HG03442 (cell line): ENCODE results near the gene RELL1.

Source experiments
- ATAC-seq: cut with Tn5 transposase; IDR thresholded peaks from one replicate; pipeline ENCODE4 v1.9.1; 2021; ENCODE audit warnings: mild to moderate bottlenecking, moderate library complexity; ENCODE audit not compliant: unreplicated experiment

The RELL1 gene, protein sequence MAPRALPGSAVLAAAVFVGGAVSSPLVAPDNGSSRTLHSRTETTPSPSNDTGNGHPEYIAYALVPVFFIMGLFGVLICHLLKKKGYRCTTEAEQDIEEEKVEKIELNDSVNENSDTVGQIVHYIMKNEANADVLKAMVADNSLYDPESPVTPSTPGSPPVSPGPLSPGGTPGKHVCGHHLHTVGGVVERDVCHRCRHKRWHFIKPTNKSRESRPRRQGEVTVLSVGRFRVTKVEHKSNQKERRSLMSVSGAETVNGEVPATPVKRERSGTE

DNA sequence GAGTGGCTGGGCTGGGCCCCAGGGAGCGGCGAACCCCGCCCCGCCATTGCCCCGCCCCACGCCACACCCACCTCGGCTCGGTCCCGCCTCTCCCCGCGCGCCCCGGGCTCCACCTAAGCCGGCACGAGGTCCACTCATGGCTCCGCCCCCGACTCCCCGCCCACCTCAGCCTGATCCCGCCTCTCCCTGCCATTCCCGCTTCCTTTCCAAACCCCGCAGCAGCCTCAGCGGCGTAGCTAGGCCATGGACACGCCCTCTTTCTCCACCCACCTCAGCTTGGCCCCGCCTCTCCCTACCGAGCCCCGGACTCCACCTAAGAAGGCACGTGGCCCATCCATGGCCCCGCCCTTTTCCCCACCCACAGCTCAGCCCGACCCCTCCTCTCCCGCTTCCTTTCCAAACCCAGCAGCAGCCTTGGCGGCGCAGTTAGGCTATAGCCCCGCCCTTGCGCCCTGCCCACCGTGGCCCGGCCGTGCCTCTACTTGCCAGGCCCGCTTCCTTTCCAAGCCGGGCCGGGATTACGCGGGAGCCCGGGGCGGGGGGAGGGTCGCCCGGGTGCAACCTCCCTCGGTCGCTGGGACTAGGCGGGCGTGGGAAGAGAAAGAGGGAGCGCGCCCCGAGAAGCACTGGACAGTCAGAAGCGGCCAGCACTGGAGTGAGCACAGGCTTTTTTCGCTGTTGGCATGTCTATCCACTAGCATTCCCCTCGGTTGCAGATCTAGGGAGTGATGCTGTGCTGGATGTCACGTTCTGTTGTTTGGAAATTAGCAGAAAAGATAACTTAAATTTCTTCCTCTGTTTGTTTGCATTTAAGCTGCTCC lies at the start of gene RELL1:
Gene RELL1, minus strand, starts transcription at position 4 of the 821 bp plus-strand sequence. CDS start 89 bp downstream, outside the sequence.
- ATAC-seq: peak; percentile 73

DNA sequence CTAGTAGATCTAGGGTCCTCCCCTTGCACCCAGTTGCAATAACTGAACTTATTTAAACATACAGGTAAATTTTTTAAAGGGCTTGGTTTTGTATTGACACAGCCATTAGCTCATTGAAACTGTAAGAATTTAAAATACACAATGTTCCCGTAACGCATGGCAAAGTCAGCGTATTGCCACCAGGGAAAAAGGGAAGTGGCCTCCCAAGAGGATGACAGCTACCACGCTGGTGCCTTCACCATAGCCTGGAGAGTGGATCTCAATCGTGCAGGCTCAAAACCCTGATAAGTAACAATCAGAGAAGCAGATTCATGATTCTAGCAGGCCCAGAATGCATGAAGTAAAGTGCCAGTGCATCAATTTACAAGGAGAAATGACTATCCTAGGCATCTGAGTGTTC lies 49.4 kb upstream of the RELL1 start:
- no peak for ATAC-seq

DNA sequence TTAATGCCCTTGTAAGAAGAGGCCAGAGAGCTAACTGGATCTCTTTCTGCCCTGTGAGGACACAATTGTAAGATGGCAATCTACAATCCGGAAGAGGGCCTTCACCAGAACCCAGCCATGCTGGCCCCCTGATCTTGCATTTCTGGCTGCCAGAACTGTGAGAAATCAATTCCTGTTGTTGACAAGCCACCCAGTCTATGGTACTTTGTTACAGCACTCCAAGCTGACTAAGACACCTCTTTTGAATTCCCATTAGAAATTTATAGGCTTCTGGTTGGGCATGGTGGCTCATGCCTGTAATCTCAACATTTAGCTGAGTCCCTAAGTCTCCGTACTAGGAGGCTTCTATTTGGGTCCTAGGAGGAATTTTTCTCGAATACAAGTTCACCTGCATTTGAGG lies 48.8 kb upstream of the RELL1 start:
- ATAC-seq: no peak

DNA sequence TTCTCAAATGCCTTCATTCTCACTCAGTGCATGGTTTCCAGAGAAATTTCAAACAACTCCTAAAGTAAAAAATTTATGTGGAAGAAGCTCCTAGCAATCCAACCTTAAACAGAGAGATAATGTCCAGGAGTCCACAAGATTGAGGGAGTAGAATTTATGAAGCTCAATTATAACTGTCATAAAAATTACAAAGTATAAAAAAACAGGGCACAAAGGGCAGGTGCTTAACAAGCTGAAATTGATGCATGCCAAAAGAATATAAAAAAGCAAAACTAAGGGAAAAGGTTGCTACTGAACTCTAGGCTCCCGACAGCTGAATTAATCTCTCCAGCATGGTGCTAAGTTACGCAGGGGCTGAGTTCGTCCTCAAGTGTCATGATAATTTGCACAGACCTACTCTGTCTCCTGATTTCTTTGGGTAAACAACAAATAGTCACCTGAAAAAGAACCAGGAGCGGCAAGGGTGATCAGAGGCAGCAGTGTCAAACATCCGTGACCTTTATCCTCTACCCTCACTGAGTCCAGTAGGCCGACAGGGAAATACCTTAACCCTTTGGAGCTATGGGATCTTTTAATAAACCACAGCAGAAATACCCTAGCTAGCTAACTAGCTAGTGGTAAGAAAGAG lies 47.2 kb upstream of the RELL1 start:
- peak; percentile 9 for ATAC-seq

DNA sequence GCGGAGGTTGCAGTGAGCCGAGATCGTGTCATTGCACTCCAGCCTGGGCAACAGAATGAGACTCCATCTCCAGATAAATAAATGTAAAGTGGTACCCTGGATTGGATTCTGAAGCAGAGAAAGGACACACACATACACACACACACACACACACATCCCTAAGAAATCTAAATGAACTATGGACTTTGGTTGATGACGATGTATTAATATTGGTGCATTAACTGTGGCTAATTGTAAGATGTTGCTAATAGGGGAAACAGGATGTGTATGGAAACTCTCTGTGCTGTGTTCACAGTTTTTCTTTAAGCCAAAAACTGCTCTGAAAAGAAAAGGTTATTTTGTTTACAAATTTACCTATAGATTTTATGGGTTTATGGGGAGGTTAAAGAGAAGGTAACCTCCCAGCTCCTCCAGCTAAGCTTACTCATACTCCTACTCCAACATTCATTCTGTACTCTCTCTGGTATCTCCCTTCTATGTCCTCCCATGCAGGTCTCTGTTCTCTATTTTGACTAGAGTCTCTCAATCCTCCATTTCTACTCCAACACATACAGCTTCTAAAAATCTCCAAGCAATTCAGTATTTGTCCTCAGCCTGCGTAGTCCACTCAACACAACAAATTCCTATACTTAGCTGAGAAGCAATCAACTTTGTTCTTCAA lies 46.5 kb upstream of the RELL1 start:
- ATAC-seq: peak; percentile 95

DNA sequence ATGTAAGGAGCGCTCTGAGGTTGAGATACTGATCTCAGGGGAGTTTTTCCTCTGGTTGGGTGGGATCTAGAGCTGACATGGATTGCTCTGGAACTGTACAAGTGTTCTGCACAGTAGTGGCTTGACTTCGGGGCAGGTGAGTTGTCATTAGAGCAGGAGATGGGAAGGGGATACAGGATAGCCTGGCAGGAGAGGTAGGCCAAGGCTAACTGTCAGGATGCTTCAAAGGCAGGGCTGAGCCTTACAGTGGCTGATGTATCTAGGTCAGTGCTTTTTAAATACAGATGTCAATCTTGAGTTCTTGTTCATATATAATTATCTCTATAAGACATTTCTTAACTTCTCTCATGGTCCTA lies 43.5 kb upstream of the RELL1 start:
- no peak for ATAC-seq

DNA sequence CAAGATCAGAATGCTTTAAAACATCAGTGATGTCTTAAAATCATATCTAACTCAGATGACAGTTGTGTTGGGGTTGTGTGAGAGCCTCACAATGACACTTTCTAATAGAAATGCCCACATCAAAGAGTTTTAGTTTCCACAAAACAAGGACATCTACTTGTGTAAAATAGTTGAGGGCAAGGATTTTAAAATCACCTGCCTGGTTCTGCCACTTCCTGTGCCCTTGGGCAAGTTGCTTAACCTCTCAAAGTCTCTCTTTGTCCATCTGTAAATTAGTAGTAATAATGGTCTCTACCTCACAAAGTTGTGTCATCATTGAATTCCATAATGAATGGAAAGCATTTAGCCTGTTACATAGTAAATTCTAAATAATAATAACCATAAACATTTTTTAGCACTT lies 41.9 kb upstream of the RELL1 start:
- ATAC-seq: no peak

DNA sequence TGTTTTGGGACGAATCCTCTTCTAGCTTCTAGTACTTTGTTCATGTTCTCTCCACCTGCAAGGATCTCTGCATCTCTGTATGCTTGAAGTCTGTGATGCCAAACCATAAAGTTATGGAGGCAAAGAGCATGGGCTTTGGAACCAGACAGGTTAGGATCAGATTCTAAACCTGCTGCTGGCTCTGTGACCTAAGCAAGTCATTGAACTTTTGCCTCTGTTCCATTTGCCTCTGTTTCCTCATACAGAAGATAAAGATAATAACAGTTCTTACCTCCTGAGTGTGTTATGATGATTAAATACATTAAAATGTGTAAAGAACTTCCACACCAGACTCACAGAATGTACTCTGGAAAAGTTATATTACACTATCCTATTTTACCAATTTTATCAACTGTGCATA lies 41.5 kb upstream of the RELL1 start:
- ATAC-seq: no peak

DNA sequence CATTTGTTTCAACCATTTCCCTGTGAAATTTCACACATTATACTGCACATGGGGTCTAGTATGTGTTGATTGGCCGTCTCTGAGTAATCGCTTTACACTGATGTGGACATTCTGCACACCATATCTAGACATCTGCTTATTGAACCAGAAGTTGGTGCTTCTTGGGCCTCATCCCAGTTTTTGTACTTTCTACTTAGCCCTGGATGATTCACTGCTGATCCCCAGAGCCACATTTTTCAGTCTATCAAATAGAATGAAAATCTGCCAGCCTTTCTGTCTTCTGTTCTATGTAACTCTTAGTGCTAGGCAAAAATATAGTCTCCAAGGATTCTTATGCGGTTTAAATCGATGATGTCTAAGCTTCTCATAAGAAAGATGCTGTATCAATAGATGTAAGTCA lies 40.5 kb upstream of the RELL1 start:
- ATAC-seq: no peak

DNA sequence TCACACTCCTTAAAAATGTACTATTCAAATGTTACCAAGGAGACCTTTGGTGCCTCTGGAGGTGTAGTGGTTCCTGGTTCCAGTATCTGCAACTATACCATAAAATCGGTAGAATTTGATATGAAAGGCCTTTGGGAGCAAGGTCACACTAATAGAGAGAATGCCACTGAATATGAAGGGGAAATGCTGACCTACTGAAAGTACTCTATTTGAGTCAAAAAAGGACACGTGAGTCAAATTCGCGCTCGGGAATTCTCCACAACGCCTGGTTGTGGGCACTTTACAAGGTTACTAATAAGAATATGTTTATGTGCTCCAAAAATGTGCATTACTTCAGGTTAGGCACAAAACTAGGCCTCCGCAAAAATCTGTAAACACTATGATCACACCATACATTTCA lies 39.5 kb upstream of the RELL1 start:
- peak; percentile 67 for ATAC-seq

DNA sequence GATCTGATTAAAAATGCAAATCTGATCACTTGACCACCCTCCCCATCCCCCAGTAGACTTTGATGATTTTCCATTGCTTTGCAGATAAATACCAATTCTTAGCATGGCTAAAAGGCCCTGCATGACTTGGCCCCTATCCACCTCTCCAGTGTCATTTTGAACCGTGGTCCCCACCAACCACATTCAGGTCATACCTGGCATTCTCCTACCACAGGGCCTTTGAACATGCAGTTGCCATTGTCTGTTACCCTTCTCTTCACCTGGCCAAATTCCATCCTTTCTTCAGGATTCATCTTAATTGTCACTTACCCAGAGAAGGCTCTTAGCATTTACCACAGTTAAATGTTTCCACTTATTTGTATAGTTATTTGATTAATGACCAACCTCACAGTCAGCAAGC lies 36.9 kb upstream of the RELL1 start:
- no peak for ATAC-seq

DNA sequence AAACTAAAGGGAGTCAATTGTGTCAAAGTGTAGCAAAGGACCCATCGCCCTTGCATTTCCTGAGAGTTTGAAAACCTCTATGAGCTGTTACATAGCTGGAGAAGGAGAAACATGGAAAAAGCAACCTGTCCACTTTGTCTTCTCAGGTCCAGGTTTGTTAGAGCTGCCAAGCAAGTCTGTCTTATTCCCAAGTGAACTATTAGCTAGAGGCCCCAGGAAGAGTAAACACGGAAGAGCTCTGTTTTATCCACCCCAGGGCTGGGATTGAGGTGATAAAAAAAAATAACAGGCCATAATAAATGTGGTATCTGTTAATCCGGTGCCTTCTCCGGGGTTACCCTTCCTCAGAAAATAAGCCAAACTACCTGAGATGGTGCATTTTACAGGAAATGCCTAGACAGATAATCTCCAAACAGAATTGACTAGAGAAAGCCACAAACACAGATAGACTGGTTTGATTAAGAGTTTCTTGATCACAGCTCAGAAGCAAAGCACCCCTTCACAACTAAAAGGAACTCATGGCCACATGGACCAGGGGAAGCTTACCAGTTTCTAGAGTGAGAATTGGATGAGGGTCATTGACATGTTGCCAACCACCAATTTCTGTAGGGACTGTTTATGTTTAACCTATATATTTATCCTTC lies 35.9 kb upstream of the RELL1 start:
- ATAC-seq: no peak

DNA sequence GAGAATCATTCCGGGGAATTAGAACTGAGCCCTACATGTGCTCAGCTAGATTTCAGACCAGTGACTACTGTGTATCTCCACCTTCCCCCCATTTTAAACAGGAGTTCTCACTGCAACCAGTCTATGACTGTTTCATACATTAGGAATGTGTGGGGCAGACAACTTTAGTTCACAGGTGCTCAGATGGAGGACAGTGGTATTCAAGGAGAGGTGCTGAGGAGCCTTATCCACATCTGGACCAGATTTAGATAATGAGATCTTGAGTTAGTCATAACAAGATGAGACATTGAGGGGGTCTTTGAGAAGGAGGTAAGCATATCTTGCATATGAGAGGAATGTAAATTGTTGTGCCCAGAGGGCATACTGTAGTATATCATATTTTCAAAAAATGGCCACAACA lies 32.8 kb upstream of the RELL1 start:
- ATAC-seq: no peak

DNA sequence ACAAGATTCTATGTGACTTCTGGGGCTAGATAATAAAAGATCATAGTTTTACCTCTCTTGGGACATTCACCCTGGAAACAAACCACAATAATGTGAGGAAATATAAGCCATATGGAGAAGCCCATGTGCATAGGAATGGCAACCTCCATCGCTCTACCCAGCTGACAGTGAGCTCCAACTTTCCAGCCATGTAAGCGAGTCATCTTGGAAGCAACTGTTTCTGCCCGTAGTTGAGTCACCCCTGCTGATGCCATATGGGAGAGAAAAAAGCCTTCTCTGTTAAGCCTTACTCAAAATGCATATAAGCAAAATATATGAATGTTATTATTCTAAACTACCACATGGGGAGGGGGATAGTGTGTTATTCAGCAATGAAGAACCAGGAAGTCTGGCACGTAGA lies 31.4 kb upstream of the RELL1 start:
- no peak for ATAC-seq

DNA sequence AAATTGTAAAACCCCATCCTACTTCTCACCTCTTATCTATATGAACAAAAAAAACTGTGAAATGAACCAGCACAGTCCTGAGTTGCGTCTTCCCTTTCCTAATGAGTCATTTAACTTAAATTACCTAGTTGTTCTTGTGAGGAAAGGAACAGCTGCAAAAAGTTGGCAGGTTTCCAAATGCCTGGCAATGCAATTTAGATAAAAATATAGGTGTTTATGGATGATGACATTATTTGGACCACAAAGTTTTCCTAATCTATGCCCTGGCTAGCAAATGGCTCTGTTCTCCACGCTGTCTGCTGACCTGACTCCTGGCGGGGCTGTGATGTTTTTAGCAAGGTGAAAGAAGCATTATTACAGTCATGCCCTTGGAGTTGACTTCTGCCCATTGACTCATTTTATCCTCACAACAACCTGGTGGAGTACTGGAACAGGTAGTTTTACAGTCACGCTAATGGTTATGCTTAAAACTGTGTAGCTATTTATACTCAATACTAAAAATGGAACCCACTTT lies 29.8 kb upstream of the RELL1 start:
- peak; percentile 85 for ATAC-seq

DNA sequence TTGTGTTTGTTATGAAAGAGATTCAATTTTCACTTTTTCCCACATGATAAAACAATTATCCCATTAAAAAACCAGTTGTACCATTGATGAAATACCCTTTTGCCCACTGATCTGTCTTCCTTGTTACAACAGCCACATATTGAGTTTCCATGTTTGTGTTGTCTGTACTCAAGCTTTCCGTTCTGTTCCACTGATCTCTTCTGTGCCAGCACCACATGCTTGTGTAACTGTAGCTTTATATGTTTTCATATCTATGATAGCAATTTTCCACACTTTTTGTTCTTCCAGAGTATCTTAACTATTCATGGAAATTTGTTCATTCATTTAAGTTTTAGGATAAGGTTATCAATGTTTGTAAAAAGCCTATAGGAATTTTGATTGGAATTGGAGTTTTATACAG lies 24.3 kb upstream of the RELL1 start:
- no peak for ATAC-seq

DNA sequence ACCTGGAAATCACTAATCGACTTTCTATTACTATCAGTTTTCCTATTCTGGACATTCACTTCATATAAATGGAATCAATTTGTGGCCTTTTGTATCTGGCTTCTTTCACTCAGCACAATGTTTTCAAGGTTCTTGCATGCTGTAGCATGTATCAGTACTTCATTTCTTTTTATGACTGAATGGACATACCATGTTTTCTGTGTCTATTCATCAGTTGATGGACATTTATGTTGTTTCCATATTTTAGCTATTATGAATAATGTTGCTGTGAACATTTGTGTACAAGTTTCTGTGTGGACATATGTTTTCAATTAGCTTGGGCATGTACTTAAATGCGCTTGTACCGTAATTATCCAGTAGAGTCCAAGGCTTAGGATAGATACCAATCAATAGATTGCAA lies 19.9 kb upstream of the RELL1 start:
- no peak for ATAC-seq

DNA sequence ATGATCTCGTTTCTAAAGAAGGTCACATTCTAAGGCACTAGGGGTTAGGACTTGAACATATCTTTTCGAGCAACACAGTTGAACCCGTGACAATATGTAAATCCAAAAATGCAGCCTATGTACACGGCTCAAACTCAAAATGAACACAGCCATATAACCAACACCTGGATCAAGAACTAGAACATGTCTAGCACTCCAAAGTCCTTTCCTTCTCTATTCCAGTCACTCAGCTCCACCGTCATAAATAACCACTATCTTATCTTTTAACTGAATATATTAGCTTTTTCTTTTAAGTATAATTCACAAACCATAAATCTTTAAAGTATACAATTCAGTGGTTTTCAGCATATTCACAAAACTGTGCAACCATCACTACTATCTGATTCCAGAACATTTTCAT lies 19.4 kb upstream of the RELL1 start:
- no peak for ATAC-seq

DNA sequence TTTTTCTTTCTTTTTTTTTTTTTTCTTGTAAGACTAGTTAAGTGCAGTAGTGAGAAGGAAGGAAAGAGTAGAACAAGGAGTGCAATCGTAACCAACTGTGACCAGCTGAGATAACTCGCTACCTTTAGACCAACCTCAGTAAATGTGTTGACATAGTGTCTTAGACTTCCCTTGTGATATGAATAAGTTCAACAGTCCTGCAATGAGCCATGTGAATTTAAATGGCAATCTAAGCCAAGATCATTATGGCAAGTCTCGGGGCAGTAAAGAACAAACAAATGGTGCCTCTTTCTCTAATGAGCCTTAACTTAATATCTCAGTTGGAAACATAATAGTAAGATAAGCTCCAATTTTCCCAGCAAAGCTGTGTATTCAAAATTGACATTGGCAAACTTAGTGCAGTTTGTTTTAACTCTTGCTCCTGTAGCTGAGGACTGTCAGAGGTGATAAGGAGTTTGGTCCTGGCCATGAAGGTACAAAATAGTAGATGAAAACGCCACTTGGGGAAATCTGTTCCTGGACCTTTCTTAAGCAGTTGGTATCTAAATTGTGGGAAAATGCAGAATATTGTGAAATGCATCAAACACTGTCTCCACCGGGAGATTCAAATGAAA lies 13.8 kb upstream of the RELL1 start:
- ATAC-seq: no peak

DNA sequence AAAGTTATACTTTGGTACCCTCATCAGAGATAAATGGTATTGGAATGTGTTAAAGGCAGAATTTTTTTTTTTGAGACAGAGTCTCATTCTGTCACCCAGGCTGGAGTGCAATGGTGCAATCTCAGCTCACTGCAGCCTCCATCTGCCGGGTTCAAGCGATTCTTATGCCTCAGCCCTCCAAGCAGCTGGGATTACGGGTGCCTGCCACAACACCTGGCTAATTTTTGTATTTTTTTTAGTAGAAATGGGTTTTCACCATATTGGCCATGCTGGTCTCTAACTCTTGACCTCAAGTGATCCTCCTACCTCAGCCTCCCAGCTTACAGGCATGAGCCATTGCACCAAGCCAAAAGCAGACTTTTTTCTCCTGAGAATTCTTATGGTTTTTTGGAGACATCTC lies 11.4 kb upstream of the RELL1 start:
- no peak for ATAC-seq
